Sigmoid colon (tissue), 7 donors: ENCODE results near the gene CNDP1. TPM values are rescaled to one million over a fixed set of nuclear protein-coding genes. Genes with fewer than 3 reads are reported as not detected.

Experiments
- DNase-seq: peaks from one replicate; pipeline ENCODE4 v3.0.0-alpha.2; 2019
- H3K27ac ChIP-seq, 4 donors: fragments of 200-600 bp; sonication (generic); one replicate each; pipeline ENCODE4 v1.5.1; 2016 to 2019; ENCODE audit warnings: mild to moderate bottlenecking in 1 of 4
- H3K27me3 ChIP-seq, 3 donors: fragments of 200-600 bp; sonication (generic); one replicate each; pipeline ENCODE4 v1.5.1; 2019; ENCODE audit warnings: mild to moderate bottlenecking in 1 of 3
- H3K36me3 ChIP-seq, 4 donors: fragments of 200-600 bp; sonication (generic); one replicate each; pipeline ENCODE4 v1.5.1; 2016 to 2019
- H3K4me1 ChIP-seq, 4 donors: fragments of 200-600 bp; sonication (generic); one replicate each; pipeline ENCODE4 v1.5.1; 2017 to 2019
- H3K4me3 ChIP-seq, 4 donors: fragments of 200-600 bp; sonication (generic); one replicate each; pipeline ENCODE4 v1.5.1; 2017 to 2019; ENCODE audit warnings: mild to moderate bottlenecking in 2 of 4, moderate library complexity in 1 of 4
- H3K9me3 ChIP-seq, 4 donors: fragments of 200-600 bp in 3 of 4; sonication (generic) in 3 of 4; one replicate each; pipeline versions ENCODE4 v1.5.1 to v1.6.1; 2013 to 2019
- EP300 ChIP-seq, 4 donors: sonication (generic); formaldehyde crosslinking; IDR thresholded peaks; one replicate each; pipeline ENCODE4 v1.6.1; 2017; ENCODE audit warnings: antibody characterized with exemption in 4 of 4
- POLR2A ChIP-seq, 2 donors: fragments of 450-650 bp; IDR thresholded peaks; one replicate each; pipeline ENCODE4 v1.6.1; 2016; ENCODE audit warnings: antibody characterized with exemption in 2 of 2, mild to moderate bottlenecking in 2 of 2, moderate library complexity in 2 of 2
- POLR2AphosphoS5 ChIP-seq, 4 donors: sonication (generic); formaldehyde crosslinking; IDR thresholded peaks; one replicate each; pipeline ENCODE4 v1.6.1; 2017; ENCODE audit warnings: antibody characterized with exemption in 4 of 4
- WGBS, 2 donors: extraction: QIAGEN DNeasy Blood & Tissue Kit; methylation state at CpG; one replicate each; pipeline ENCODE4 v1.1.7; 2013; 5-methylcytosine and 5-hydroxymethylcytosine counted together
- intact Hi-C: fragments of 100-400 bp; cut with DNase I; formaldehyde crosslinking; loops from one replicate; pipeline ENCODE4 v1.15.1; 2023
- polyA plus RNA-seq, 3 donors: library from polyadenylated mRNA; stranded (reverse); fragments of 200-250 nt; gene quantifications; one replicate each; pipeline ENCODE4 v1.2.3, GENCODE V29; 2013
- total RNA-seq, 4 donors: library from RNA; depleted of rRNA; stranded (reverse); fragments of >200 nt; gene quantifications; one replicate each; pipeline ENCODE4 v1.1.0, GENCODE V29; 2016
- TF ChIP-seq, protein P1 (sequence below), 4 experiments: fragments of 450-650 bp in 3 of 4; fragments of 200-600 bp in 1 of 4; IDR thresholded peaks; one replicate each; pipeline ENCODE4 v1.5.1; 2016 to 2019; ENCODE audit warnings: antibody characterized with exemption in 4 of 4, mild to moderate bottlenecking in 3 of 4, moderate library complexity in 2 of 4
- donor health status: healthy with polysubstance abuse.
- donor health status: Bipolar disorder and iron deficiency.
- donor health status: healthy.

The CNDP1 gene
- total and polyA plus RNA-seq, 7 donors, result 0.10 to 0.60 TPM; not detected in 5

DNA sequence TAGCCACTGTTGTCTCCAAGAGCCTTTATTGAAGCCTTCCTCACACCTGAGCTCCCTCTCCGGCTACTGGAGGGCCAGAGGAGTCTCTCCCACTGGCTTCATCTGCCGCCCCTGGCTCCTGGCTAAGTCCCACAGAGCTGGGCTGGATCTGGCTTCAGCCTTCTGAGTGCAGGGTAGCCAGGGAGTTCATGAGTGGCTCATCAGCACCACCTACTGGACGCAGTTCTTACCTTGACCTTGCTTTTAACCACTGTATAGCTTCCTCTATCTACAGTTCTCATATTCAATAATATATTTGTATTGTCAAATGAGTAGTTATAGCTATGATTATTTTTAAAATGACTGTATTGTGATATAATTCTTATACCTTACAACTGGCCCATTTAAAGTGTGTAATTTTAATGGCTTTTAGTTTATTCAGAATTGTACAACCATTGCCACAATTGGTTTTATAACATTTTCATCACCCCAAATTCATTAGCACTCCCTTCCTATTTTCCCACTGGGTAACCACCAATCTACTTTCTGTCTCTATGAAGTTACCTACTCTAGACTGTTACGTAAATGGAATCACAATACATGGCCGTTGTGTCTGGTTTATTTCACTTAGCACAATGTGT, 17.7 kb downstream of the CNDP1 start:
- no peak overlapping the region for H3K4me3 ChIP-seq
- intact Hi-C loops, result loop anchor here (1.0 to 10.0 kb wide), 3 partner anchors 200 to 1787 kb away; no protein-coding TSS in a partner anchor
- no peak for TF ChIP-seq EP300 (IDR thresholded peaks at IDR 0.05)
- no peak for TF ChIP-seq POLR2AphosphoS5 (IDR thresholded peaks at IDR 0.05)
- TF ChIP-seq, protein P1, sequence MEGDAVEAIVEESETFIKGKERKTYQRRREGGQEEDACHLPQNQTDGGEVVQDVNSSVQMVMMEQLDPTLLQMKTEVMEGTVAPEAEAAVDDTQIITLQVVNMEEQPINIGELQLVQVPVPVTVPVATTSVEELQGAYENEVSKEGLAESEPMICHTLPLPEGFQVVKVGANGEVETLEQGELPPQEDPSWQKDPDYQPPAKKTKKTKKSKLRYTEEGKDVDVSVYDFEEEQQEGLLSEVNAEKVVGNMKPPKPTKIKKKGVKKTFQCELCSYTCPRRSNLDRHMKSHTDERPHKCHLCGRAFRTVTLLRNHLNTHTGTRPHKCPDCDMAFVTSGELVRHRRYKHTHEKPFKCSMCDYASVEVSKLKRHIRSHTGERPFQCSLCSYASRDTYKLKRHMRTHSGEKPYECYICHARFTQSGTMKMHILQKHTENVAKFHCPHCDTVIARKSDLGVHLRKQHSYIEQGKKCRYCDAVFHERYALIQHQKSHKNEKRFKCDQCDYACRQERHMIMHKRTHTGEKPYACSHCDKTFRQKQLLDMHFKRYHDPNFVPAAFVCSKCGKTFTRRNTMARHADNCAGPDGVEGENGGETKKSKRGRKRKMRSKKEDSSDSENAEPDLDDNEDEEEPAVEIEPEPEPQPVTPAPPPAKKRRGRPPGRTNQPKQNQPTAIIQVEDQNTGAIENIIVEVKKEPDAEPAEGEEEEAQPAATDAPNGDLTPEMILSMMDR (IDR thresholded peaks at IDR 0.05), result peak; percentile 52 to 80 (median 62)
- peak; percentile 87 for DNase-seq
- no peaks in the 10 kb centered on the region for H3K36me3 ChIP-seq
- H3K4me1 ChIP-seq, result no peaks in the 10 kb centered on the region
- 22 to 31% methylated on average over 5 of the region's 5 CpGs for WGBS, 2 donors
- H3K27me3 ChIP-seq, result no peaks in the 10 kb centered on the region
- peaks cover 0 to 7% (median 3%) of the 10 kb centered on the region in 4 donors for H3K9me3 ChIP-seq
- no peak overlapping the region for H3K27ac ChIP-seq

DNA sequence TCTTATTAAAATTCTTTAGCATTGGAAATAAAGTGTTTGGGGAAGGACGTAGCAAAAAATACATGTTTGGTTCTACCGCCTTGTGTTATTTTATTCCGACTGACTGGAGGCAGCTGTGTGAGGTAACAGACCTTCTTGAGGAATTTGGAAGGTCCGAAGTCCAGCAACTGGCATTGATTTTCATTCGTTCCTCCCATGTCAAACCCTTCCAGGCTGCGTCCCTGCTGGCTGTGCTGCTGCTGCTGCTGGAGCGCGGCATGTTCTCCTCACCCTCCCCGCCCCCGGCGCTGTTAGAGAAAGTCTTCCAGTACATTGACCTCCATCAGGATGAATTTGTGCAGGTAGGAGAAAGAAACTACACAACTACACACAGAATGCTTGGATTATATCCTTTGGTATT, 21.8 kb downstream of the CNDP1 start:
- intact Hi-C loops, result loop anchor here (10.0 kb wide), 1 partner anchor 1791 kb away; no protein-coding TSS in a partner anchor
- no peak for TF ChIP-seq POLR2A (IDR thresholded peaks at IDR 0.05)
- TF ChIP-seq POLR2AphosphoS5 (IDR thresholded peaks at IDR 0.05), result no peak
- TF ChIP-seq EP300 (IDR thresholded peaks at IDR 0.05), result no peak
- TF ChIP-seq, protein P1 (IDR thresholded peaks at IDR 0.05), result no peak
- H3K4me1 ChIP-seq, result no peaks in the 10 kb centered on the region
- DNase-seq, result no peak
- 43 to 76% methylated on average over 11 of the region's 11 CpGs for WGBS, 2 donors
- no peak overlapping the region for H3K4me3 ChIP-seq
- H3K9me3 ChIP-seq, result no peaks in the 10 kb centered on the region
- no peaks in the 10 kb centered on the region for H3K36me3 ChIP-seq
- H3K27ac ChIP-seq, result no peak overlapping the region
- H3K27me3 ChIP-seq, result no peaks in the 10 kb centered on the region

DNA sequence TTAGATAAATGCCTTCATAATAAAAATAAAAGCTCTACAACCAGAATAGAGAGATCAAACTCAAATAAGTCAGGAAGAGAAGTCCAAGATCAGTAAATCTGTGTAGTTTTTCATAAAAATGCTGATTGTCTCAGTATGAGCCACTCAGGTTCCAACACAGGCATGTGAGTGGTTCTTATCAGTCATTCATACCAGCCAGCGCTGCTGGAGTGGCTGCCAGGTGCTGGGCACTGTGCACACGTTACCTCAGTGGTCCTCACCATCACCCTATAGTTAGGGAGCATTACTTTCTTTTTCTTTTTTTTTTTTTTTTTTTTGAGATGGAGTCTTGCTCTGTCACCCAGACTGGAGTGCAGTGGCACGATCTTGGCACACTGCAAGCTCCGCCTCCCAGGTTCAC, 23.8 kb downstream of the CNDP1 start:
- DNase-seq, result no peak
- Histone ChIP-seq H3K27me3 (no peaks in the 10 kb centered on the region), H3K4me1 (peaks cover 0 to 1% (median under 1%) of the 10 kb centered on the region in 4 donors), H3K4me3 (no peak overlapping the region), H3K9me3 (no peaks in the 10 kb centered on the region), H3K27ac (no peak overlapping the region), H3K36me3 (no peaks in the 10 kb centered on the region)
- 83 to 91% methylated on average over 4 of the region's 4 CpGs for WGBS, 2 donors
- intact Hi-C loops, result loop anchor here (10.0 kb wide), 1 partner anchor 1793 kb away; no protein-coding TSS in a partner anchor
- no peak for TF ChIP-seq POLR2A (IDR thresholded peaks at IDR 0.05)

DNA sequence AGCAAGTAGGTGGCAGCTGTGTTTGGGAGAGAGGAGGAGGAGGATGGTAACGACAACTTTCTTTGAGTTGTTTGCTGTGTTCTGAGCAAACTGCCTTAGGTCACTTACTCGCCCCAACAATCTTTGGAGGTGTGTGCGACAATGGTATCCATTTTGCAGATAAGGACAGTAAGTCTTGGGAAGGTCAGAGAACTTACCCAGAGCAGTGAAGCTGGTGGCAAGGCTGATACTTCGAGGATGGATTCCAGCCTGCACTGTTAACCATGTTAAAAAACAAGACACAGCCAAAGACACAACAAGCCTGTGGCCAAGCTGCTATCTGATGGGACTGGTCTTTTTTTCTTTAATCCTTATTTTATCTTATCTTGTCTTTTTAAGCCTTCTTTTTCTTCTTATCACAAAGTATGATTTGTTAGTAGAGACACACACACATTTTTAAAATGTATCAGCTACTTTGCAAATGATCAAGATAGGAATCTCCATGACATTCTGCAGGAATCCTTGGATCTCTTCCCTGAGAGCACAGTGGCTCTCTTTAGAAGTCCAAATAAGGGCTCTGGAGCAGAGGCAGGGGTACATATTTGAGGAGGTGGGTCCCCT, 27.9 kb downstream of the CNDP1 start:
- no peak overlapping the region for H3K4me3 ChIP-seq
- peaks cover 0 to 11% (median 4%) of the 10 kb centered on the region in 4 donors for H3K4me1 ChIP-seq
- H3K27ac ChIP-seq, result no peak overlapping the region
- intact Hi-C loops, result no loop called here
- H3K27me3 ChIP-seq, result no peaks in the 10 kb centered on the region
- H3K9me3 ChIP-seq, result no peaks in the 10 kb centered on the region
- no peaks in the 10 kb centered on the region for H3K36me3 ChIP-seq
- DNase-seq, result no peak
- TF ChIP-seq POLR2AphosphoS5 (IDR thresholded peaks at IDR 0.05) (no peak), EP300 (IDR thresholded peaks at IDR 0.05) (no peak), POLR2A (IDR thresholded peaks at IDR 0.05) (no peak)
- TF ChIP-seq, protein P1 (IDR thresholded peaks at IDR 0.05), result no peak
- 81 to 89% methylated on average over 4 of the region's 4 CpGs for WGBS, 2 donors

DNA sequence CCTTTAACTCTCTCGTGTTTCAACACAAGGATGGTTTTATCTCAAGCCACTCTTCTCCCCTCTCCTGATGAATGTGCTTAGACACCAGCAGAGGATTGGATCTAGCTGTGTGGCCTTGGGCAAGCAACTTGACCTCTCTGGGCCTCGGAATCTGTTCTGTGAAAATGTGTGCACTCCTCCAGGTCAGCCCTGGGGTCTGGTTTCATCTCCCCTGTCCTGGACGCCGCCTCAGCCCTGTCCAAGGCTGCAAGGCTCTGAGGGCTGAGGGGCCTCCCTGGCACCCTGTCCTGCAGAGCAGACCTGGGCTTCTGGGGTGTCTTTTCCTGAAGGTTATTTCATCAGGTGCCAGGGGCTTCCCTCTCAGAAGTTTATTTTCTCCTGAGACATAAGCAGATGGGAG, 28.5 kb downstream of the CNDP1 start:
- Histone ChIP-seq H3K9me3 (no peaks in the 10 kb centered on the region), H3K4me3 (no peak overlapping the region), H3K36me3 (no peaks in the 10 kb centered on the region), H3K27ac (no peak overlapping the region), H3K4me1 (peaks cover 0 to 11% (median 4%) of the 10 kb centered on the region in 4 donors), H3K27me3 (no peaks in the 10 kb centered on the region)
- DNase-seq, result no peak
- intact Hi-C loops, result no loop called here
- WGBS, 2 donors, result 77 to 89% methylated on average over 4 of the region's 4 CpGs
- TF ChIP-seq, protein P1 (IDR thresholded peaks at IDR 0.05), result no peak
- no peak for TF ChIP-seq POLR2A (IDR thresholded peaks at IDR 0.05)
- no peak for TF ChIP-seq POLR2AphosphoS5 (IDR thresholded peaks at IDR 0.05)
- no peak for TF ChIP-seq EP300 (IDR thresholded peaks at IDR 0.05)
